C4-2B (cell line): ENCODE measurements around the gene MTNR1A.
"Not testable (repeated sequence)": the region's sequence is repeated elsewhere in the genome, so short reads cannot be mapped to it uniquely, and the experiment has no call there.

Experiments
- H3K27ac ChIP-seq: fragments of 450-650 bp; 2 replicates; pipeline ENCODE4 v1.5.1; 2017
- CTCF ChIP-seq: fragments of 450-650 bp; conservative IDR thresholded peaks from 2 replicates; pipeline ENCODE4 v1.5.1; 2017; ENCODE audit warnings: mild to moderate bottlenecking
- ZFX ChIP-seq: fragments of 450-650 bp; IDR thresholded peaks from 2 replicates; pipeline ENCODE4 v1.6.1; 2017

The MTNR1A gene

GRCh38 chr4:186514271-186514950, 41.0 kb downstream of the MTNR1A start:
- H3K27ac ChIP-seq, result no peak overlapping the region
- TF ChIP-seq CTCF (no peak), ZFX (no peak)

- H3K27ac ChIP-seq, result not testable (repeated sequence)
Measured at GRCh38 chr4:186504771-186505170, 50.6 kb downstream of the MTNR1A start.

- H3K27ac ChIP-seq, result no peak overlapping the region
- TF ChIP-seq ZFX (no peak), CTCF (no peak)
Measured at GRCh38 chr4:186502231-186502630, 53.1 kb downstream of the MTNR1A start.

GRCh38 chr4:186501554-186501953, 53.8 kb downstream of the MTNR1A start:
- H3K27ac ChIP-seq, result peak overlapping the region; percentile 51

GRCh38 chr4:186500721-186501304, 54.6 kb downstream of the MTNR1A start:
- TF ChIP-seq CTCF, result no peak
- no peak for TF ChIP-seq ZFX
- peak overlapping the region; percentile 51 for H3K27ac ChIP-seq

More at GRCh38 chr4:186501554-186501953, 53.8 kb downstream of the MTNR1A start:
- TF ChIP-seq ZFX (no peak), CTCF (no peak)

- no peak overlapping the region for H3K27ac ChIP-seq
- no peak for TF ChIP-seq ZFX
Measured at GRCh38 chr4:186499467-186499866, 55.9 kb downstream of the MTNR1A start.

- TF ChIP-seq CTCF (no peak), ZFX (no peak)
- no peak overlapping the region for H3K27ac ChIP-seq
Measured at GRCh38 chr4:186497043-186497442, 58.3 kb downstream of the MTNR1A start.

GRCh38 chr4:186494496-186494895, 60.9 kb downstream of the MTNR1A start:
- no peak overlapping the region for H3K27ac ChIP-seq
- no peak for TF ChIP-seq ZFX
- TF ChIP-seq CTCF, result no peak
